HG02870 (cell line): ENCODE results near the gene ZGLP1.
A peak's percentile ranks its signal among the peaks of the same experiment; 100 is the strongest.
"Not testable (repeated sequence)": the region's sequence is repeated elsewhere in the genome, so short reads cannot be mapped to it uniquely, and the experiment has no call there.

Source experiments
- ATAC-seq: cut with Tn5 transposase; IDR thresholded peaks from one replicate; pipeline ENCODE4 v1.9.1; 2021; ENCODE audit warnings: mild to moderate bottlenecking, moderate library complexity; ENCODE audit not compliant: unreplicated experiment

The ZGLP1 gene

DNA sequence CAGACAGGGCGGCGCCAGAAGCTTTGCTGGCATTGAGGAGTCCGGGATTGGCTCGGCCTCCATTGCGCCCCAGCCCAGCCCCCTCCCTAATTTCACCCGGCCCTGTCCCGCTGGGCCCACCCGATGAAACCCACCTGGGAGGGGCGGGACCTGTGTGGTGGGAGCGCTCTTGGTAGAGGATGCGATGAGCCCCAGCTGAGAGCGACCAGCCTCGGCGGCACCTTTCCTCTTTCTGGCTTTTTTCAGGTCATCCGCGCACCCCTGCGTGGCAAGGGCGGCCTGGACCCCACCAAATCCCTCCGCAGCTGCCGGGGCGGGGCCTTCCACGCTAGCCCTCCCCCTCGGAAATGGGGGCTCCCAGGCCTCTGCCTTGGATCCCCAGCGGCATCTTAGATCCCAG is at the start of gene ZGLP1:
TSS of gene ZGLP1 (minus strand) at position 393 of the 400 bp plus-strand sequence.
- no peak for ATAC-seq

GRCh38 chr19:10356431-10356830 is 46.8 kb upstream of the ZGLP1 start:
- ATAC-seq, result no peak

DNA sequence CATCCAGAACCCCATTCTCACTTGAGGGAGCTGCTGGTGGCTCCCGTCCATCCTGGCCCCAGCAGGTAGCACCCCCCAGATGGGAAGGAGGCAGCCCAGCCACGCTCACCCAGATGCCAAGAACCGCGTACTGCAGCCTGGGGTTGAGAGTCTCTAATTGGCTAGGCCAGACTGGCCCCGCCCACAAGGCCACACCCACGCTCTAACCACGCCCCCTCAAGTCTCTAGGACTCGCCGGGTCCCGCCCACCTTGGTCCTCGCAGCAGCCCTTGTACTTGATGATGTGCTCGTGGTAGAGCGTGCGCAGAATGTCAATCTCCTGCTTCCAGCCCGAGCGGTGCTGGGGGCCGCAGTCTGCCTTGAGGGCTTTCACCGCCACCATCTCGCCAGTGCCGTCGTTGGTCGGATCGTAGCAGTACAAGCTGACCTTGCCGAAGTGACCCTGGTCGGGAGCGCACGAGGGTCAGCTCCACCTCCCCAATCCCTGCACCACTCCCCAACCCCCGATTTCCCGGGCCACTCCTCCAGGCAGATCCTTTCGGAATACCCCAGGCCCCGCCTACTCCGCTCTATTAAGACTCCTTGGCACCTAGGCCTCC is 44.3 kb upstream of the ZGLP1 start:
- ATAC-seq, result no peak

DNA sequence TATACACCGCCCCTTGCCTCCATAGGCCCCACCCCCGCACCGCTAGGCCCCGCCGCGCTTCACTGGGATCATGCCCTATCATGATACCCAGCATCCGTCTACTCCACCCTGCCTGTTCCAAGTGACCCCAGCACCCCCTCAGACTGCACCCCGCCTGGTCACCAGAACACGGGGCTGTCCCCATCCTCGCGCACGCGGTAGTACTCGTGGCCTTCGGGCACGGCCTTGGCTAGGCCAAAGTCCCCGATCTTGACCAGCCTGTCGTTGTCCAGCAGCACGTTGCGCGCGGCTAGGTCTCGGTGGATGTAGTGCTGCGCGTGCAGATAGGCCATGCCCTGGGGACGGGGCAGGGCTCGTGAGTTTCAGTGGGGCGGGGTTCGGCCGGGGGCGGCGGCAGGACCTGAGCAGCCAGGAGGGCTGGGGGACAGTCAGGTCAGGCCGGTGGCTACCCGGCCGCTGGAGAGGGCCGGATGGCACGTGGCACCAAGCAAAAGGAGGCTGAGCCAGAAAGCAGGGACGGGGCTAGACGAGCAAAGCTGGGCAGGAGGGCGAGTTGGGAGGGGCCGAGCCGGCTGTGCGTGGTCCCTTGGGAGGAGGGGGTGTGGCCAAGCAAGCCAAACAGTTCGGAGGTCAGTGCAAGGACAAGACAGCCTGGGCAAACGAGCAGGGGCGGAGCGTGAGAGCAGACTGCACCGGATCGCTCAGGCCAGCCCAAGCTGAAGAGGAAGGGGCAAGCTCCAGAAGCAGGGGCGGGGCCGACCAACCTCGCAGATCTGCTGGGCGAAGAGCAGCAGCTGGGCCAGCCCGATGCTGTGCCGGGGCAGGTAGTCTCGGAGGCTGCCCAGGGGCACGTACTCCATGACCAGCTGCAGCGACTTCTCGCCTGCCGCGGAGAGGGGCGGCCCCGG is 43.4 kb upstream of the ZGLP1 start:
- no peak for ATAC-seq

DNA sequence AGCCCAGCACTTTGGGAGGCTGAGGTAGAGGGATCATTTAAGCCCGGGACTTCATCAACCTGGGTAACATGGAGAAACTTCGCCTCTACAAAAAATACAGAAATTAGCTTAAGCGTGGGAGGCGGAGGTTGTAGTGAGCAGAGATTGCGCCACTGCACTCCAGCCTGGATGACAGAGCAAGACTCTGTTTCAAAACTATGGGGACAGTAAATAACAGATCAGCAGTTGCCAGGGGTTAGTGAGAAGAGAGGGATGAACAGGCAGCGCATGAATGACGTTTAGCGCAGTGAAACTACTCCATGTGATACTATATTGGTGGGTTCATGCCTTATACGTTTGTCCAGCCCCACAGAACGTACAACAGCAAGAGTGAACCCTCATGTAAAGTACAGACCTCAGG is 36.9 kb upstream of the ZGLP1 start:
- no peak for ATAC-seq

- ATAC-seq, result no peak
These were observed 35.2 kb upstream of the ZGLP1 start for GRCh38 chr19:10344780-10345179.

GRCh38 chr19:10343495-10343894 is 33.9 kb upstream of the ZGLP1 start:
- ATAC-seq, result no peak

GRCh38 chr19:10339977-10340376 is 30.4 kb upstream of the ZGLP1 start:
- no peak for ATAC-seq

DNA sequence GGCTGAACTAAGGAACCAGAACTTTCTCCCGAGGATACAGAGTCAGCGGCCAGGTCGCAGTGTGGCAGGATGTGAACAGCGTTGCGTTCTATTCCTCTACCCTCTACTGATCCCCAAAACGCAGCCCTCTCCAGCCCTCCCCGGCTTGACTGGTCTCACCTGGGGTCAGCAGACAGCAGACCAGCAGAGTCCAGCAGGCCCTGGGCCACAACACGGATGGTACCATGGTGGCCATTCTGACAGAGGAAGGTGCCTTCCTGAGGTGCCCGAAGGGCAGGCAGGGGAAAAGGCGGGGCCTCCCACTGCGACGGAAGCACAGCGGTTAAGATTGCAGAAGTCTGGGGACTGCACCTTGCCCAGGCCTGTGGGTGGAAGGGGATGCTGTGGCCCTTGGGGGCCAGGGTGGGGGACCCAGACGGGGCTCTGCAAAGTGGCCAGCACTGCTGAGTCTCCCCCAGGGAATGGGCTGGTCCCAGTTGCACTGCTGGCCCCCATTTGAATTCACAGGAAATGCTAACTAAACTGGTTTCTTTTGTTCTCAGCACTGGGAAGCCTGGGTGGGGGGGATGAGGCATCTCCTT is 29.9 kb upstream of the ZGLP1 start, which contains the start of gene ICAM3:
TSS of gene ICAM3 (minus strand) at position 245 of the 581 bp plus-strand sequence. CDS start at position 235, 10 bp downstream.
- no peak for ATAC-seq

DNA sequence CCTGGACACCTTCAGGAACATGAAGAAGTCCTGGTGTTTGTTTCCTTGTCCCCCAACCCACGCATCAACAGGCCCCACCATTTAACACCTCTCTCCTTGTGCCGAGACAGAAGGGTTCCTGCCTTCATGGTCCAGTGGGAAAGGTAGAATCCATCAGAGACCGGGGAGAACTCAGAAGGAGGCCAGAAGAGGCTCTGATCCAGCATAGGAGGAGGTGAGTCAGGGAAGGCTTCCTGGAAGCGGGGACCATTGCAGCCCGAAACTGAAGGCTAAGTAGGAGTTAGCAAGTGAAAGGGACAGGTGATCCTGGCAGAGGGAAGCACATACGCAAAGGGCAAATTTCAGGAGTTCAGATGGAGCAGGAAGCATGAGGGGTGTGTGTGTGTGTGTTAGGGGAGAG is 29.3 kb upstream of the ZGLP1 start:
- no peak for ATAC-seq

GRCh38 chr19:10336725-10337124 is 27.1 kb upstream of the ZGLP1 start:
- ATAC-seq, result not testable (repeated sequence)

DNA sequence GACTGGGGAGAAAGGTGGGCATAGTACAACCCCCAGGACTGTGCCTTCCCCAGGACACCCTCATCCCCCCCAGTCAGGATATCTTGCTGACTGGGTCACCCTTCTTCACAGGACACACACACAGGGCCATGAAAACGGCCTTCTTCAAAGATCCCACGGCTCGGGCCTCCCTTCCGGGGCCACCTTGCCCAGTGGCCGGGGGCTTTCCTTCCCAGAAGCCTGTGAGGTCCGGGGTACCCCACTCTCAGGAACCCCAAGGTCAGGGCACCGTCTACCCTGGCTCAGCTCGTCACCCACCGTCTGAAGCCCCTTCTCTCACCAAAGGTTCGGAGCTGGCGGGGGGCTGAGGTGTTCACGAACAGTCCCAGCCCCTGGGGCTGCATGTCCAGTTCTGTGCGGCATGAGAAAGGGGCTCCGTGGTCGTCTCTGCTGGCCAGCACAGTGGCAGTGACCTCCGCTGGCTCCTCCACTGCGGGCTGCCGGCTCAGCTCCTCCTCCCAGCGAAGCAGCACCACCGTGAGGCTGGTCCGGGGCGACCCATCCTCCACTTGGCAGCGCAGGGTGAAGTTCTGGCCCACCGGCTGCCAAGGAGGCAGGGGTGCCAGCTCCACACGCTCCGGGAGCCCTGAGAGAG is 25.9 kb upstream of the ZGLP1 start:
- no peak for ATAC-seq

DNA sequence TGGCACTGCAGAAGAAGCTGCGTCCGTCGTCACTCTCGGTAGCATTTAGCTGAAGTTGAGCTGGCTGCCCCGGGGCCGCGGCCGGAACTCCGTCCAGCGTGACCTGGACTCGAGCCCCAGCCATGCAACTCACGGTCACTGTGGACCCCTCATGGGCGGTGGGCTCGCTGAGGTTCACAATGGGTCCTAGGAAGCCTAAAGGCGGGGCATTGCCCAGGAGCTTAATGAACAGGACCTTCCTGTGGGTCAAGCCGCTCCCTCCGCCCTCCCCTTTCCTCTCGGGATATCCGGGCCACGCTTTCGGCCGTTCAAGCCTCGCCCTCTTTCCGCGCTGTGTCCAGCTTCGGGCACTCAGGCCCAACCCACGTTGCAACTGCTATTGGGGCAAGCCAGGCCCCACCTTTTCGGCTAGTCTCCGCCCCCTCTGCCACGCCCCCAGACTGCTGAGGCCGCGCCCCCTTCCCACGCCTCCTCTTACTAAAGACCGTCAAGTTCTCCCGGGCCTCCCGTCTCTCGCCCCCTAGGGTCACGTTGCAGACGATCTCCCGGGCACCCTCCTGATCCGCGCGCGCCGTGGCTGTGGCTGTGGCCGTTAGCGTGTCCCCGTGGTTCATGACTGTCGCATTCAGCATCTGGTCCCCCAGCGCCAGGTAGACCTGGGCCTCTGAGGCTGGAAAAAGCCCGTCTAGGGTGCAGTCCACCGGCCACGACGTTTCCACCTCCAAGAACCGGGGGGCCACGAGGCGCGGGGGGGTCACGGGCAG is 25.2 kb upstream of the ZGLP1 start:
- ATAC-seq, result no peak

- ATAC-seq, result no peak
These were observed 24.4 kb upstream of the ZGLP1 start for GRCh38 chr19:10333758-10334587.

- peak; percentile 80 for ATAC-seq
These were observed 23.5 kb upstream of the ZGLP1 start, which contains the start of gene RAVER1 for GRCh38 chr19:10332965-10333757. Gene RAVER1, minus strand, starts transcription at chr19:10333529. Its CDS starts 22 bp downstream, at chr19:10333507.

DNA sequence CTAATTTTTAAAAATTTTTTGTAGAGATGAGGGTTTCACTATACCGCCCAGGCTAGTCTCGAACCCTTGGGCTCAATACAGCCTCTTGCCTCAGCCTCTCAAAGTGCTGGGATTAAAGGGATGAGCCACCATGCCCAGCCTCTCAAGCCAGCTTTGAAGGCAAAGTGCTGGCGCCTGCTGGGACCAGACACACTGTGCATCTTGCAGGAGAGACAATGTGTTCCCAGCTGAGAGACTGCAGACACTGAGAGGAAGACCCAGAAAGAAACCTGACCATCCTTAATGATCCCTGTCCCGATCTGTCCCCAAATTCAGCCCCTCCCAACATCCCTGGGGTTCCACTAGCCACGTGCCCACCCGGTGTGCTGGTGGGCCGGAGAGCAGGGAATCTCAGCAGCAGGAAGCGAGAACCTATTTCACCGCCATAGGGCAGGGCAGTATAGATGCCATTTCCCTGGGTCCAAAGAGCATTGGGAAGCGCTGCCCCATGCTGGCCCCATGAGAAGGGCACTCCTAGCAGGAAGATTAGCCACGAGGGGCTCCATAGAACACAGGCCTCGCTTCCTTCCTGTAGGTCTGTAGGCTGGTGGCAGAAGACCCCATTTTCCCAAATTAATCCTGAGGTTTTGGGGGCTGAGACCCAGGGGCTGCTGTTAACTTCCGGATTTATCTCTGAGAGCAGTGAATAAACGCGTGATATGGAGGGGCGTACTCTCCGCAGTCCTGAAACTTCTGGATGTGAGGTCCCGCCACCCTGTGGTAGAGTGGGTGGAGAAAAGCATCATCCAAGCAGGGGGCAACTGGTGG is 22.7 kb upstream of the ZGLP1 start:
- ATAC-seq, result no peak

- ATAC-seq, result no peak
These were observed 19.9 kb upstream of the ZGLP1 start for GRCh38 chr19:10329555-10329954.
